ENCODE measurements around the gene SLC44A3.

Gene SLC44A3

GRCh38 chr1:94819945-94820746, at the start of gene SLC44A3:
SLC44A3 (plus strand) TSS chr1:94820357; CDS start chr1:94820452, 95 bp downstream.
- DNase-seq (ENCODE audit: low read depth, low spot score): no peak

GRCh38 chr1:94772230-94772641, 47.9 kb upstream of the SLC44A3 start:
- no peak for DNase-seq (ENCODE audit: low read depth, low spot score)

GRCh38 chr1:94772845-94773244, 47.3 kb upstream of the SLC44A3 start:
- no peak for DNase-seq (ENCODE audit: low read depth, low spot score)

GRCh38 chr1:94773296-94773809, 46.8 kb upstream of the SLC44A3 start:
- no peak for DNase-seq (ENCODE audit: low read depth, low spot score)

- no peak for DNase-seq (ENCODE audit: low read depth, low spot score)
Observed at GRCh38 chr1:94773931-94774422, 46.2 kb upstream of the SLC44A3 start.

GRCh38 chr1:94776474-94776873, 43.7 kb upstream of the SLC44A3 start:
- DNase-seq (ENCODE audit: low read depth, low spot score): no peak

GRCh38 chr1:94777281-94777680, 42.9 kb upstream of the SLC44A3 start:
- DNase-seq (ENCODE audit: low read depth, low spot score): no peak

- DNase-seq (ENCODE audit: low read depth, low spot score): no peak
Observed at GRCh38 chr1:94778808-94779207, 41.3 kb upstream of the SLC44A3 start.

- DNase-seq (ENCODE audit: low read depth, low spot score): no peak
Observed at GRCh38 chr1:94783342-94784189, 36.6 kb upstream of the SLC44A3 start.

- no peak for DNase-seq (ENCODE audit: low read depth, low spot score)
Observed at GRCh38 chr1:94784190-94784515, 36.0 kb upstream of the SLC44A3 start.

- no peak for DNase-seq (ENCODE audit: low read depth, low spot score)
Observed at GRCh38 chr1:94787691-94788090, 32.5 kb upstream of the SLC44A3 start.

GRCh38 chr1:94790246-94790645, 29.9 kb upstream of the SLC44A3 start:
- DNase-seq (ENCODE audit: low read depth, low spot score): no peak

- no peak for DNase-seq (ENCODE audit: low read depth, low spot score)
Observed at GRCh38 chr1:94790670-94791069, 29.5 kb upstream of the SLC44A3 start.

- DNase-seq (ENCODE audit: low read depth, low spot score): no peak
Observed at GRCh38 chr1:94792473-94793295, 27.5 kb upstream of the SLC44A3 start.

GRCh38 chr1:94793296-94793656, 26.9 kb upstream of the SLC44A3 start:
- no peak for DNase-seq (ENCODE audit: low read depth, low spot score)

GRCh38 chr1:94795434-94795833, 24.7 kb upstream of the SLC44A3 start:
- no peak for DNase-seq (ENCODE audit: low read depth, low spot score)

GRCh38 chr1:94796266-94796665, 23.9 kb upstream of the SLC44A3 start:
- no peak for DNase-seq (ENCODE audit: low read depth, low spot score)

GRCh38 chr1:94797291-94797690, 22.9 kb upstream of the SLC44A3 start:
- DNase-seq (ENCODE audit: low read depth, low spot score): no peak

- no peak for DNase-seq (ENCODE audit: low read depth, low spot score)
Observed at GRCh38 chr1:94798054-94798453, 22.1 kb upstream of the SLC44A3 start.

GRCh38 chr1:94798462-94798861, 21.7 kb upstream of the SLC44A3 start:
- DNase-seq (ENCODE audit: low read depth, low spot score): no peak

- no peak for DNase-seq (ENCODE audit: low read depth, low spot score)
Observed at GRCh38 chr1:94799206-94799605, 21.0 kb upstream of the SLC44A3 start.

All from activated CD4-positive, CD25-positive, alpha-beta regulatory T cell treated with anti-CD3 and anti-CD28 coated beads, Interleukin-2, amount 50 U/mL, for 16 hours (primary cell).